ENCODE results near the gene MUC13. TPM values are rescaled to one million over a fixed set of nuclear protein-coding genes. Genes with fewer than 3 reads are reported as not detected.
"Not testable (repeated sequence)": the region's sequence is repeated elsewhere in the genome, so short reads cannot be mapped to it uniquely, and the experiment has no call there.

The MUC13 gene
- total RNA-seq = not detected

GRCh38 chr3:124934577-124934976, at the start of gene MUC13:
TSS of gene MUC13 (minus strand) at chr3:124934751. CDS start at chr3:124934712, 39 bp downstream.
- DNase-seq = no peak

- DNase-seq = no peak
Measured at GRCh38 chr3:124982855-124983254, 48.3 kb upstream of the MUC13 start.

DNA sequence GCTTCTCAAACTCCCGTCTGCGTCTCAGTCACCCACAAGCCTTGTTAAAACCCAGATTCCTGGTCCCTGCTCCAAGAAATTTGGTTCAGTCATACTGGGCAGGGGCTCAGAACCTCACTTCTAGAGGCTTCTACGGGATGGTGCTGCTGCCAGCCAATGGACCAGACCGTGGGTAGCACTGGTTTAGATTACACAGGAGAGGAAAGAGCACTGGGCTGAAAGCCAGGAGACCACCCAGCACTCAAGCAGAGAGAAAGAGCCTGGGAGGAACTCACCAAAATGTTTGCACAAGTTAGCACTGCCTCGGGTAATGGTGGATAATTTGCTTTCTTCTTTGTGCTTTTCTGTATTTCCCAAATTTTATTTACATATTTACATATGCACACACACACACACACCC, 46.9 kb upstream of the MUC13 start:
- peak; percentile 68 for DNase-seq

- no peak for DNase-seq
Measured at GRCh38 chr3:124978627-124979026, 44.1 kb upstream of the MUC13 start.

GRCh38 chr3:124976383-124976782, 41.8 kb upstream of the MUC13 start:
- DNase-seq = no peak

- DNase-seq = no peak
Measured at GRCh38 chr3:124974691-124975090, 40.1 kb upstream of the MUC13 start.

GRCh38 chr3:124973290-124973689, 38.7 kb upstream of the MUC13 start:
- no peak for DNase-seq

- no peak for DNase-seq
Measured at GRCh38 chr3:124972457-124972856, 37.9 kb upstream of the MUC13 start.

- no peak for DNase-seq
Measured at GRCh38 chr3:124969963-124970722, 35.6 kb upstream of the MUC13 start.

DNA sequence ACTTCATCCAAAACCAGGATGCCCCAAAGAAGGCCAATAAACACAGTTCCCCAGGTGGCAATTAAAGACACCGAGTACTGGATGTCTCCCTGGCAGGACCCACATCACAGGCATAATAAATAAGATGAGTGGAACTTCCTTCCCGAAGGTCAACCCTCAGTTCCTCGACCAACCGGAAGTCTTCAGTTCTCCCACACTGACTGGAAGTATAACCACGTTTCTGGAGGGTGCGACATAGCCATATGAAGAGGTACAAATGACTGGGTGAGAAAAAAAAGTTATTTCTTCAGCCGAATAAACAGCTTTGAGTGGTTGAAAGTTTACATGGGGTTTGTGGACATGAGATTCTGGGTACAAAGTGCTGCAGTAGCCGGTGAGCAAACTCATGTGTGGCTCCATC, 34.6 kb upstream of the MUC13 start:
- no peak for DNase-seq

GRCh38 chr3:124967964-124968363, 33.4 kb upstream of the MUC13 start:
- no peak for DNase-seq

DNA sequence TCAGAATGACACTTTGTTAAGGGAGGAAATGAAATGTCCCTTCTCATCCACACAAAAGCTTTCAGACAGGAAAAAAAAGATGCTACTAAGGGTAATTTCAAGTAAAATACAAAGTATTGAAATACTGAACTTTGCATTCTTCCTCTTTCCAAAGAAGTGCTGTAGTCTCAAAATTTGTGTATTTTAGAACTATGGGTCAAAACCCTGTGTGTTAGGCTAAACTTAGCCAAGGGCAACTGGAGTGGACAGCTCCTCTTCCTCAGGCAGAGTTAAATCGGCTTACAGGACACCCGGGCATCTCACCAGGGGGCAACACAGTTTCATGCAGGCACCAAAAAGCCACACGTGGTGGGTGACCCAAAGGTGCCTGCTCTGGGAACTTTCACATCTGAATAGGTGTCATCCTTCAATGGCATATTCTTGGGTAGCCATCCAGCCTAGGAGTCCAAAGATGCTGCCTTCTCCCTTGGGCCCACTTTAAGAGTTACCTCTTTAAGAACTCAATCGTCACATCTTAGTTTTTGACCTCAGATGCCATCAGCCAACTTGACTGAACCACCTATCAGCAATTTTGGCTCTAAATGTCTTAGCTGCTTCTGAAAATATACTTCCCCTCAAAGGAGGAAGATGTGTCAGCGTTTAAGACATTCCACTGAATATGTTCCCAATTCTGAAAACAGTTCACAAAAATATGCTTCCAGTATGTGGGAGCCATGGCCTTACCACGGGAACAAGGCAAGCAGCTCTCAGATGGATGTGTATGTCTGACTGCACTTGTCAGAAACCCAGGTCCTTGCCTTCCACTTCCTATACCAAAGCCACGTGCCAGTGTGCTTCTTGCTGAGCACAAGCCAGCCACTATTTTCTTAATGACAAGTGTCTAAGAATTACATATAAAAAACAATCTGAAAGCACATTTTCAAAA, 32.2 kb upstream of the MUC13 start:
- no peak for DNase-seq

DNA sequence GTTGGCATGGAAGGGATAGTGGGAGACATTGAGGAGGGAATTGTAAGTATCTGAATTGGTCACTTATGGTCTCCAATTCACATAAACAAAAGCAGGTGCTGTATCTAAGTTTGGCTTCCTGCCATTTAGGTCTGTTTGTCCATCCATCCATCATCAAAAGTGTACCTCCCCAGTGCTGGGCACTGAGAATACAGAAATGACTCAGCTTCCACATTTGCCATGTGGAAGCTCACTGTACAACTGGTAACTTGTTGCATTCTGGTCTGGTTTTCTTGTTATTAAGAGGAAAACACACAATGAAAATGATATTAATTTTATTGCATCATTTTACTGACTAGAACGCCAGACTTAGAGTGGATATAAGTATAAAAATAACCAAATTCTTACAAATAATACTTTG, 30.9 kb upstream of the MUC13 start:
- no peak for DNase-seq

GRCh38 chr3:124964387-124964786, 29.8 kb upstream of the MUC13 start:
- no peak for DNase-seq

DNA sequence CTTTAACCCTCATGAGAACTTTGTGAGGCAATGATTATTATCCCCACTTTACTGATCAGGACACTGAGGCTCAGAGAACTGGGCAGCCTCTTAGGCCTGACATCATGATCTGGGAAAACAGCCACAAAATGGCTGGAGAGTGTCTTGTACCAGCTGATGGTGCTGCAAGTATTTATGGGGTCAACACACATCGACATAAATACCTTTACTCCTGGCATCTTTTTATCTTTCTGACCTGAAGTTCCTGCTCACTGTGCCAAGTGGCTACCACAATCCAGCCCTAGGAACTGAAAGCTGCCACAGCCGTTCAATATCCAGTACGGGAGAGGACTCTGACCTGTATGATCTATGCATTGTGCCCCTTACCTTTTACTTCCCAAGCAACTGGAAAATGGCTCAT, 29.2 kb upstream of the MUC13 start:
- no peak for DNase-seq

GRCh38 chr3:124962403-124962940, 27.9 kb upstream of the MUC13 start:
- no peak for DNase-seq

GRCh38 chr3:124960698-124961097, 26.1 kb upstream of the MUC13 start:
- no peak for DNase-seq

GRCh38 chr3:124960105-124960504, 25.6 kb upstream of the MUC13 start:
- DNase-seq = no peak

DNA sequence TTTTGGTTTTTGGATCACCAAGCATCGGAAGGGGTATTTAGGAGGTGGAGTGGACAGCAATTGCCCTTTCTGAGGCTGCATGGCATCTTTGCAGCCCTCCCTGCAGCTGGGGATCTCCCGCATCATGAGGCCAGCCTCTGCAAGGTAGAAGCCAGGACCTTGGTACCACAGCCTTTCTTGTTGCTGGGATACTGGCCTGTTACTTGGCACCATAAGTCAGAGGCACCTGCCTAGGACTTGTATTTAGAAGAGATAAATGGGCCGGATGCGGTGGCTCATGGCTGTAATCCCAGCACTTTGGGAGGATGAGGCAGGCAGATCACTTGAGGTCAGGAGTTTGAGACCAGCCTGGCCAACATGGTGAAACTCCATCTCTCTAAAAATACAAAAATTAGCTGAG, 23.4 kb upstream of the MUC13 start:
- not testable (repeated sequence) for DNase-seq

DNA sequence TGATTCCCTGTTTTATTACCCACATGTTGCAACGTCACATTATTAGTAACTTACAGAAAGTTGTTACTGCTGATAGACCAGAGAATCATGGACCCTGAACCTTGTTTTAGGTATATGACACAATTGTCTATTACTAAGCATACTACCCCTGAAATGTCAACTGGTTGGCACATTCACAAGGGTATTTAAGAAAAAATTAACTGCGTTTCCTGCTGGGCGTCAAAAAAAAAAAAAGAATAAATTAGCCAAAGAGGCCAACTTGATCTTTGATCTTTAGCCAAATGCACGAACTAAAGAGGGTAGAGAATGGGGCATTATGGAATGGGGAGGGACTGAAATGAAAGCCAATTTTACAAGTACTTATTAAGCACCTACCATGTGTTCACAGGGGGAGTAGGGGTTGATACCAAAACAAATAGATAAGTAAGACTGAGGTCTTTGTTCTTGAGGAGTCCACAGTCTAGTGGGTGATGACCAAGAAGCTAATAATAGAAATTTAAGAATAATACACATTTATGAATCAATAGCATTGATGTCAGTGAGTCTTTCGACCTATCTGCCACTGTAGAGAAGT, 17.8 kb upstream of the MUC13 start:
- no peak for DNase-seq

- DNase-seq = no peak
Measured at GRCh38 chr3:124951511-124952281, 17.1 kb upstream of the MUC13 start.

DNA sequence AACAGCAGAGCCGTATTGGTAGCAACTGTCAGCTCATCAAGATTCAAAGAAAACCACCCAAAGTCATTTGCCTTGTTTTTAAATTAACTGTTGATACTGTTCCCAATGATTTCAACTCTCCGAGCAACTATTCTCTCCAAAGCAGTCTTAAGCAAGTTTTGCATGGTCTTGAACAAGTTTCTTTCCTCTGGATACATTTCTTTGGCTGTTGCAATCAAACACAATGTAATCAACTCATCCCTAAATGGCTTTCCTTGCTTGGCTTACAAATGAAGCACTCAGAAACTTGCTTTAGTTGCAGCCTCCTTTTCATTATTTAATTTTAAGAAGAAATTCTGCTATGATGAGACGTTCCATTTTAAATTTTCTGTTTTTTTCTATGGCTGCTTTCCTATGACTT, 15.5 kb upstream of the MUC13 start:
- no peak for DNase-seq

All from tongue (tissue), 2 donors.